Loucy (cell line): ENCODE results near the gene ACCS.

Source experiments
- EZH2phosphoT487 ChIP-seq: fragments of 200-600 bp; IDR thresholded peaks from 2 replicates; pipeline ENCODE4 v1.6.1; 2018; ENCODE audit warnings: antibody characterized with exemption, mild to moderate bottlenecking, moderate library complexity, borderline replicate concordance
- TF ChIP-seq, protein P1 (sequence below): fragments of 200-600 bp; sonication (generic); conservative IDR thresholded peaks from 2 replicates; pipeline ENCODE4 v1.5.1; 2014; ENCODE audit warnings: mild to moderate bottlenecking, antibody characterized with exemption, low read length

DNA sequence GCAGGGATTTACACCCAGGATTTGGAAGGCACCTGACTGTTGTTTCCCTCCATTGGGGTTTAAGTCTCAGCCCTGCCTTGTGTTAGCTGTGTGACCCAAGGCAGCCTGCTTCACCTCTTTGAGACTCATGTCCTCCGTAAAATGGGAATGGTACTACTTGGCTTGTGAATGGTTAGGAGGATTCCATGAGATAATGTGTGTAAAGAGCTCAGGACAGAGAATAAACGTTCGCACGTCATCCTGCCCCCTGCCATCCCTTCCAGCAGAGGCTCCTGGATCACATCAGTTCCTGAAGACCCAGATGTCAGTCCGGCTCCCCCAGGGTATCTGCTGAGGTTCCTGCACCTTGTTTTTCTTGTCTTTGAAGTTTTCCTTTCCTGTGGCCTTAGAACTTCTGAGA, 35.1 kb upstream of the ACCS start:
- TF ChIP-seq, protein P1, sequence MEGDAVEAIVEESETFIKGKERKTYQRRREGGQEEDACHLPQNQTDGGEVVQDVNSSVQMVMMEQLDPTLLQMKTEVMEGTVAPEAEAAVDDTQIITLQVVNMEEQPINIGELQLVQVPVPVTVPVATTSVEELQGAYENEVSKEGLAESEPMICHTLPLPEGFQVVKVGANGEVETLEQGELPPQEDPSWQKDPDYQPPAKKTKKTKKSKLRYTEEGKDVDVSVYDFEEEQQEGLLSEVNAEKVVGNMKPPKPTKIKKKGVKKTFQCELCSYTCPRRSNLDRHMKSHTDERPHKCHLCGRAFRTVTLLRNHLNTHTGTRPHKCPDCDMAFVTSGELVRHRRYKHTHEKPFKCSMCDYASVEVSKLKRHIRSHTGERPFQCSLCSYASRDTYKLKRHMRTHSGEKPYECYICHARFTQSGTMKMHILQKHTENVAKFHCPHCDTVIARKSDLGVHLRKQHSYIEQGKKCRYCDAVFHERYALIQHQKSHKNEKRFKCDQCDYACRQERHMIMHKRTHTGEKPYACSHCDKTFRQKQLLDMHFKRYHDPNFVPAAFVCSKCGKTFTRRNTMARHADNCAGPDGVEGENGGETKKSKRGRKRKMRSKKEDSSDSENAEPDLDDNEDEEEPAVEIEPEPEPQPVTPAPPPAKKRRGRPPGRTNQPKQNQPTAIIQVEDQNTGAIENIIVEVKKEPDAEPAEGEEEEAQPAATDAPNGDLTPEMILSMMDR: no peak
- TF ChIP-seq EZH2phosphoT487: no peak
